OCI-M2 (cell line): ENCODE measurements around the gene MGA.
A peak's percentile ranks its signal among the peaks of the same experiment; 100 is the strongest.
"Not testable (repeated sequence)": the region's sequence is repeated elsewhere in the genome, so short reads cannot be mapped to it uniquely, and the experiment has no call there.

ENCODE experiments used
- DNase-seq: peaks from one replicate; lab custom pipeline; 2025; ENCODE audit not compliant: unreplicated experiment; lab: John Stamatoyannopoulos, UW

Gene MGA

GRCh38 chr15:41703120-41703519 lies 42.9 kb downstream of the MGA start:
- no peak for DNase-seq

- no peak for DNase-seq
Observed at GRCh38 chr15:41713047-41713446, 52.8 kb downstream of the MGA start.

GRCh38 chr15:41714291-41714690 lies 54.1 kb downstream of the MGA start:
- no peak for DNase-seq

GRCh38 chr15:41716864-41717263 lies 56.7 kb downstream of the MGA start:
- no peak for DNase-seq

- DNase-seq: no peak
Observed at GRCh38 chr15:41727143-41727542, 66.9 kb downstream of the MGA start.

GRCh38 chr15:41728061-41728460 lies 67.9 kb downstream of the MGA start:
- DNase-seq: not testable (repeated sequence)

GRCh38 chr15:41730543-41730942 lies 70.3 kb downstream of the MGA start:
- DNase-seq: no peak

GRCh38 chr15:41732483-41732882 lies 72.3 kb downstream of the MGA start:
- DNase-seq: no peak

- DNase-seq: no peak
Observed at GRCh38 chr15:41734079-41734478, 73.9 kb downstream of the MGA start.

GRCh38 chr15:41735046-41735445 lies 74.8 kb downstream of the MGA start:
- DNase-seq: no peak

GRCh38 chr15:41735492-41735891 lies 75.3 kb downstream of the MGA start:
- DNase-seq: not testable (repeated sequence)

- DNase-seq: no peak
Observed at GRCh38 chr15:41746802-41747201, 86.6 kb downstream of the MGA start.

GRCh38 chr15:41756198-41756597 lies 96.0 kb downstream of the MGA start:
- DNase-seq: no peak

- DNase-seq: no peak
Observed at GRCh38 chr15:41772720-41773331, 112.6 kb downstream of the MGA start.

- DNase-seq: no peak
Observed at GRCh38 chr15:41773332-41773728, 113.1 kb downstream of the MGA start.

- DNase-seq: no peak
Observed at GRCh38 chr15:41773729-41774061, 113.5 kb downstream of the MGA start.

- peak; percentile 87 for DNase-seq
Observed at GRCh38 chr15:41774062-41774881, 114.1 kb downstream of the MGA start, which contains the start of gene MAPKBP1. TSS of gene MAPKBP1 (plus strand) at chr15:41774484. CDS start at chr15:41775276, 792 bp downstream.

GRCh38 chr15:41774882-41775417 lies 114.7 kb downstream of the MGA start:
- DNase-seq: no peak

GRCh38 chr15:41775651-41776050 lies 115.4 kb downstream of the MGA start:
- DNase-seq: no peak

GRCh38 chr15:41777421-41777973 lies 117.3 kb downstream of the MGA start:
- no peak for DNase-seq

GRCh38 chr15:41778521-41778920 lies 118.3 kb downstream of the MGA start:
- DNase-seq: no peak

- DNase-seq: no peak
Observed at GRCh38 chr15:41779662-41780157, 119.5 kb downstream of the MGA start.
